ENCODE data around the gene ATP6V0D1.
"Not testable (repeated sequence)": the region's sequence is repeated elsewhere in the genome, so short reads cannot be mapped to it uniquely, and the experiment has no call there.

Gene ATP6V0D1

DNA sequence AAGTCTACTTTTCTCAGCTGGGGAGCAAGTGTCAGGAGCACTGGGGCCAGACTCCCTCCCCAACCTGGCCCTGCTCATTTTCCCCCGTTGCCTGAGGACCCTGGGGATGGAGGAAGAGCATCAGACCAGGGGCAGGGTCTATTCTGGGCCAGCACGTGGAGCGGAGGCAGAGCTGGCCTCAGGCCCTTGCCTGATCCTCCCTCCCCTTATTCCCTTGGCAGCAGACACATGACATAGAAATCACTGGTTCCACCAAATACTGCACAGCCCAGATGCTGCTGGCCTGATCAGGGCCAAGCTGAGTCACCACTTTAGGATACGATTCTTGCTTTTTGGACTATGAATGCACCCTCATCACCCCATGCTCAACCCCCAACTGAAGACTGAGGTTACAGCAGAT, 18.1 kb upstream of the ATP6V0D1 start:
- no peak for DNase-seq

DNA sequence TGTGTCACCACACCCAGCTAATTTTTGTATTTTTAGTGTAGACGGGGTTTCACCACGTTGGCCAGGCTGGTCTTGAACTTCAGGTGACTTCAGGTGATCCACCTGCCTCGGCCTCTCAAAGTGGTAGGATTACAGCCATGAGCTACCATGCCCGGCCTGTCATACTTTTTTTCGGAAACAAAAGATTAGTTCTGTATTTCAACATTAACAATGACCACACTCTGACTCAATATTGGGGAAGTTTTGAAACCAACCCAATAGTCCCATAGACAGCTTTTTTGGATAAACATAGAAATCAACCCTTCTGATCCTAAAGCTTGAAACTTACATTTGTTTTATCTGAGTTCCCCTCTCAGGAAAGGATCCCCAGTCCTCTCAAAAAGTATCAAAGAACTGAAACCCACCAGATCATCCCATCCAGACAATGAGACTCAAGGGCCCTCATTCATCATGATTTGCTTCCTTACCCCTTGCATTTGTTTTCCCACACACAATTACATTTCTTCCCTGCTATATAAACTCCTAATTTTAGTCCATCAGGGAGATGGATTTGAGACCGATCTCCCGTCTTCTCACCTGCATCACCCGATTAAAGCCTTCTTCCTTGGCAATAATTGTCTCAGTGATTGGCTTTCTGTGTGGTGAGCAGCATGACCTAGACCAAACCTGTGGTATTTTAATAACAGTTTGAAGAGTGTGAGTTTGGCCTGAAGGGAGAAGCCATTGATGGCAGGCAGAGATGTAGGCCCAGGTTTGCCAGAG, 9.6 kb upstream of the ATP6V0D1 start:
- DNase-seq: no peak

DNA sequence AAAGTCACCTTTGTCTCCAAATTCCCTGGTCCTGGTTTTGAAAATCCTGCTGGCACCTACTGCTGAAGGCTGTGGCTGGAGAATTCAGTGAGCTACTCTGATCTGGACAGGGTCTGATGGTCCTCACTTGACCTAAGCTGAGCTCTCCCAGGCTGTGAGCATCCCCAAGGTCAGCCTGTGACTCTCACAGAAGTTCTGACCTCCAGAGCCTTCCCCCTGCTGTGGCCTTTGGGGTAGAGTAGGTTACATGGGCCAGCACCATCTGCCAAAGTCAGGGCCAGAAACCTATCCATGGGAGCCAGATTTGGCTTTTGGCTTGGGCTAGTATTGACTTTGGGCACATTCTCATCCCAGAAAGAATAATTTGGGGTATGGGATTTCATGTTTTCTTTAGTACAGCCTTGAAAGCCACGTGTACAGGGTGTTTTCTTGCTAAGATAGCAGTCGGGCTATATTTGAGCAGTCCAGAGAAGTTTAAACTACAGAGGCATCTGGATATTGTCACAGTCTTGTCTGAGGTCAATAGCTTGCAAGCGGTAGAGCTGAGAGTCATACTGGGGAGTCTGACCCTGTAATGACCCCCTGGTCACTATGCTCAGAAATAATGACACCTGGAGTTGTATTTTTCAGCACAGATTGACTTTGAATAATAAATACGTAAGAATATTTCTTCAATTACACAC, 8.6 kb upstream of the ATP6V0D1 start:
- DNase-seq: no peak

DNA sequence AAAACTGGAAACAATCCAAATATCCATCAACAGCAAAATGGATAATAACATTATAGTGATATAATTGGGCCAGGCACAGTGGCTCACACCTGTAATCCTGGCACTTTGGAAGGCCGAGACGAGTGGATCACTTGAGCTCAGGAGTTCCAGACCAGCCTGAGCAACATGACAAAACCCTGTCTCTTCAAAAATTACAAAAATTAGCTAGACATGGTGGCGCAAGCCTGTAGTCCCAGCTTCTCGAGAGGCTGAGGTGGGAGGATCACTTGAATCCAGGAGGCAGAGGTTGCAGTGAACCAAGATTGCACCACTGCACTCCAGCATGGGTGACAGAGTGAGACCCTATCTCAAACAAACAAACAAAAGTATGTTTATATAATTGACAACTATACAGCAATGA, 6.6 kb upstream of the ATP6V0D1 start:
- DNase-seq: not testable (repeated sequence)

DNA sequence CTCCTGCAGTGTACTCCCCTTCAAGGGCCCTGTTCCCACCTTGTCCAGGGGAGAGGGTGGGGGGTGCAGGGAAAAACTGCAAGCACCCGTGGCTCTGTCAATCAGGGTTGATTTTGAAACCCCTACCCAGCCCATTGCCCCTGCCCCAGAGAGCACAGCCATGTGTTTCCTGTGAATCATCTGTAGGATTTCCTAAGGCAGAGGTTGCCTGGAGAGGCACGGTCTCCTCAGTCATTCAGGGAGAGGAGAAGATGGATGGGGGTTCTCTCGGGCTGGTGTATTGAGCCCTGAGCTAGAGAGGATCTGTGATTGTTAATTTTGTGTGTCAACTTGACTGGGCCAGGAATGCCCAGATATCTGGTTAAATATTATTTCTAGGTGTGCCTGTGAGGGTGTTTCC, 5.8 kb upstream of the ATP6V0D1 start:
- DNase-seq: no peak

GRCh38 chr16:67483731-67484525, 3.0 kb upstream of the ATP6V0D1 start:
- no peak for DNase-seq

DNA sequence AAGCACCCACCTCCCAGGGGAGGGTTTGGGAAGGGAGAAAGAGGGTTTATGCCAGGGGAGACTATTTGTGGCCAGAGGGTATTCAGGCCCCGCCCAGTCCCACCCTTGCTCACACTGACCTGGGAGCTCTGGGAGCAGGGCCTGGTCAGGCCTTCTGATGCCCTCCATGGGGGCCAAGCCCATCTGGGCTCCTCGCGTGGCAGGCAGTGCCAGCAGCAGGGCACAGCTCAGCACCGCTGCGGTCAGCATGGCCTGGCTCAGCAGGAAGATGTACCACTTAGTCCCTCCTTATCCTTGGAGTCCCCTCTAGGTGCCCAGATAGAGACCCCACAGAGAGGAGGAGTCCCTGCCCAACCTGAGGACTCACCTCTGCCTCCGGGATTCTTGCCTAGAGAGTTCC, 2.2 kb upstream of the ATP6V0D1 start, which contains the start of gene AGRP:
AGRP (minus strand) TSS at position 398 of the 400 bp plus-strand sequence; CDS start at position 249, 149 bp downstream.
- DNase-seq: no peak

DNA sequence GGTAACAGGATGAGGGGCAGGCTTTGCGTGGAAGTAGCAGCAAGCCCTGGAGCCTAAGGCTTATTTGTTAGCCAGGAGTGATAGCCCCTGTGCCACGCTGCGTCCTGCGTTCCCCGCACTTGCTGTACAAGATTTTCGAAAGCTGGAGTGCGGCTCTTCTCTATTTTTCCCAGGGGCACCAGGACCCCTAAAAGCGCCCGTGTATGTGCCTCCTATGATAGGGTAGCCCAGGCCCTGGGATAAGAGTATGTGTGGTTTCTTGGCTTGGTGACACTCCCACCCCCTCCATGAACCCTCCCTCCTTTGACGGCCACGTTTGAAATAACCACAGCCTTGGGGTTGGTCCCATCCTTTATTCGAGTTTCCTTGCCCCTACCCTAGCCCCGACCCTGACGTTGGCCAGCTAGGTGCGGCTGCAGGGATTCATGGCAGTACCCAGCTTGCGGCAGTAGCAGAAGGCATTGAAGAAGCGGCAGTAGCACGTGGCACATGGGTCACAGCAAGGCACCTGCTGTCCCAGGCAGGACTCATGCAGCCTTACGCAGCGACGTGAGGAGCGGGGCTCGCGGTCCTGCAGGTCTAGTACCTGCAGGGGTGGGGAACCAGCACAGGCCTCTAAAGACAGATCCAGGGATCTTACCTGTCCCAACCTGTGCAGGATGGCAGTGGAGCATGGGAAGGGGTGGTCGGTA, 1.4 kb upstream of the ATP6V0D1 start:
- DNase-seq: no peak

DNA sequence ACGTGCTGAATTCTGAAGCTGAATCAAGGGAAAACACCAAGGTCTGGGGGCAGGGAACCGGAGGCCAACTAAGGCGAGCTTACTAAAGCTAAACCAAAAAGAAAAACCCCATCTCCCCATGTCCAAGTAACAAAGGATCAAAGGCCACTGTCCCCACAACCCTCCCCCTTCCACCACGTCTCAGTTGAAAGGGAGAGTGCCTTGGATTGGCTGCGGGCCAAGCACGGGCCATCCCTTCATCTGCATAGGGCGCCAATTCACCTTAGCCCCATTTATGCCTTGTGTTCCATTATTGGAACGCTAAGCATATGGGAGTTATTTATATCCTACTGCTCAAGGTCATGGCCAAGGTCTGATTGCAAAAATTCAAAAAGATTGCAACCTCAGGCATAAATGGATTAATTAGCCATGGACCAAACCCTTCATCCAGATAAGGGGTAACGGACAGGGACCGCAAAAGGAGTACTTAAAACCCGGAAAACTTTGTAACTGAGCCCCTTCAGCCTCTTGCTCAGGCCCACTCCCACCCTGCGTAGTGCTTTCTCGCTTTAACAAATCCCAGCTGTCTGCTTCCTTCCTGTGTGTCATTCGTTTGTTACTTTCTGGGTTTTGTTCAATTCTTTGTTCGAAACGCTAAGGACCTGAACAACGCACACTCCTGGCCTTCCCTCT, 740 bp upstream of the ATP6V0D1 start:
- no peak for DNase-seq

DNA sequence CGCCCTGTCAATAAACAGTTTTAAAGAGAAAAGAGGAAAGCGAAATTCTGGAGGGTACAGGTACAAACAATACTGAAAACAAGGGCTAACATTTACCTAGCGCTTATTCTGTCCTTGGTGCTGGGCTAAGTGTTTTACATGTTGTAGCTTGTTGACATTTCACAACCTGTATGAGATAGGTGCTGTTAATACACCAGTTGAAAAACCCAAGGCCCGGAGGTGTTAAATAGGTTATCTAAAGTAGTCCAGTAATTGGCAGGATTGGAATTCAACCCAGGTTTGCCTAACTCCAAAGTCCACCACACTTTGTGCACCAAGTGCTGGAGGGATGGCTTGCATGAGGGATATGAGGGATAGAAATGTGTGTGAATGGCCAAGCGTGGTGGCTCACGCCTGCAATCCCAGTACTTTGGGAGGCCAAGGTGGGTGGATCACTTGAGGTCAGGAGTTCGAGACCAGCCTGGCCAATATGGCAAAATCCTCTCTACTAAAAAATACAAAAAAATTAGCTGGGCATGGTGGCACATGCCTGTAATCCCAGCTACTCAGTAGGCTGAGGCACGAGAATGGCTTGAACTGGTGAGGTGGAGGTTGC, 2.9 kb downstream of the ATP6V0D1 start:
- no peak for DNase-seq

DNA sequence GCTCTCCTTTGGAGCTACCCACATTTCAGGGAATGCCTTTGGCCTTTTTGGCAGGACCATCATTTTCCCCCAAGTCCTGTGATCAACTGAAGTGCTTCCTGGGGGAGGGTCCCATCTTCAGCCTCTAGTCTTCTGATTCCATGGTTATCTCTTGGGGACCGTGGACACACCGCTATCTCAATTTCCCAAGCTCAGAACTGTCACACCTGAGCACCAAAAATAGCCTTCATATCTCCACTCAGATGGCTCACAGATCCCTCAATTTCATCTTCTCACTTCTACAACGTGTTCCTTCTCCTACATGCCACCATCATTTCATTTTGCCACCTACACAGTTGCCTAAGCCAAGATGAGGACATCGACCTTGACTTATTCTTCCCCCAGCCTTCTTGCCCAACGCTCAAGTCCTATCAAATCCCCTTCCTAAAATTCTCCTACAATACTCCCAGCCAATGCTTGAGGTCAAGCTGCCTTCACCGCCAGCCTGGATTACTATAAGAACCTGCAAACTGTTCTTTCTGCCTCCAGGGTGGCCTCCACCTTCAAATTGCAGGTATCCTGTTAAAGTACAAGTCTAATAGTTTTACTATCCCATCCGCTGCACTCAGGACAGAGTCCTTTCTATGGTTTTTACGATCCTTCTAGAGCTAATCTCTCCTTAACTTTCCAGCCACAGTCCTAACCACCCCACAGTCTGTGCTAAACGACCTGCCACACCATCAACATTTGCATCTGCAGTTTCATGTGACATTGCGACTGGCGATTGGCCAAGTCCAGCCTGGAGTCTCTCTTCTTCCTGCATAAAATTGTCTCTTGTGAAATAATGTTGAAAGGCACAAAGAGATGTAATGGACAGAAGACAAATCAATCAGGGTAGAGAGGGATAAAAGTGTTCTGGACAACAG, 6.2 kb downstream of the ATP6V0D1 start:
- no peak for DNase-seq

- DNase-seq: no peak
Observed at GRCh38 chr16:67471758-67472384, 9.1 kb downstream of the ATP6V0D1 start.

DNA sequence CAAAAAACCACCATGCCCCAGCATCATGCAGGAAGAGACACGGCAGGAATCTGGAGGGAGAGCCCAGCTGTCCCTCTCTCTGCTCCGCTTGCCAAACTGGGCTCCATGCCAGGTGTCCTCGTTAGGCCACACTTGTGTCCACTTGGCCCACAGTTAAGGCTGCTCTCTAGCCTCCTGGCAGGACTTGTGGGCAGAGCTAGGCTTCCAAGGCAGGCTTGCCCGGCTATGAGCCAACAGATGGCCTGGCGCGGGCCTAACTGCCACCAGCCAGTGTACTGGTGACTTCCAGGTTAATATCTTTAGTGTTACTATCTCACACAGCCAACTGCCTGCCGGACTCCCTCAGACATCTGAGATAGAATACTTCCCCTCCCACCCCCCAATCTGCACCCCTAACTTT, 10.6 kb downstream of the ATP6V0D1 start:
- DNase-seq: no peak

DNA sequence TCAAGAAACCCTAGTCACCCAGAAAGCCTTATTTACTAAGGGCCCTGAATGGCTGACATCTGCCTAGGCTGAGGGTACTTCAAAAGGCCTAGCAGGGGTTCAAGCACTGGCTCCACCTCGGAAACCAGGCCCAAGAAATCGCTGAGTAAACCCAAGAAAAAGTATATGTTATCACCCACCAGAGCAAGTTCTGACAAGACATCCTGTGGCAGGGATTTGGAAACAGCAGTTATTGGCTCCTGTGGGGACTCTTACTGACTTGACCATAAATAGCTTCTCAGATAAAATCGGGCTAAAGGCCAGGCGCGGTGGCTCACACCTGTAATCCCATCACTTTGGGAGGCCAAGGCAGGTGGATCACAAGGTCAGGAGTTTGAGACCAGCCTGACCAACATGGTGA, 12.2 kb downstream of the ATP6V0D1 start:
- no peak for DNase-seq

GRCh38 chr16:67466581-67466980, 14.4 kb downstream of the ATP6V0D1 start:
- DNase-seq: no peak

DNA sequence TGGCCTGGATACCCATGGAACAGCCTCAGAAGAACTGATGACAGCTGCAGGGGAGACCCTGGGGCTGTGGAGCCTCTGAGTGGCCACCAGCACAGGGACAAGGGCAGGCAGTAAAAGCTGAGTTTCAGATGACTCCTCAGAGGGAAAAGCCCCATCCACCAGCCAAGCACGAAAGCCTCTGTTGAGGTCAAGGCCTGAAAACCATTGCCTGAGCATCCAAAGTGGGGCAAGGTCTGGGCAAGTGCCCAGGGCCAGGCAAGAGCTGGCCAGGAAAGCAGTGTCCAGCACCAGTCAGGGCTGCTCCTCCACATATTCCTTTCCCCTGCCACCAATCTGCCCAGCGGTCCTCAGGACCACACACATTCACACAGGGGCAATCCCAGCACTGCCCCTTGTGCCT, 16.4 kb downstream of the ATP6V0D1 start:
- no peak for DNase-seq

- DNase-seq: no peak
Observed at GRCh38 chr16:67463691-67464090, 17.3 kb downstream of the ATP6V0D1 start.

DNA sequence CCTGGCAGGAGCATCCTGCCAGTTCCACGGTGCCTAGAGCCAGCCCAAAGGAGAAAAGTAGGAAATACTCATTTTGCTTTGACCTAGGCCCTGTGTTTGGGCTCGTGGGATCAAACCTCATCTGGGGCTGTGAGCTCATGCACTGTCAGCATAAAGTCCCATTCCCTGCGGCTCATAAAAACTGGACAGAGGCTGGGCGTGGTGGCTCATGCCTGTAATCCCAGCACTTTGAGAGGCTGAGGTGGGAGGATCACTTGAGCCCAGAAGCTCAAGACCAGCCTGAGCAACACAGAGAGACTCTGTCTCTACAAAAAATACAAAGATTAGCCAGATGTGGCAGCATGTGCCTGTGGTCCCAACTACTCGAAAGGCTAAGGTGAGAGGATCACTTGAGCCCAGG, 17.9 kb downstream of the ATP6V0D1 start:
- no peak for DNase-seq

DNA sequence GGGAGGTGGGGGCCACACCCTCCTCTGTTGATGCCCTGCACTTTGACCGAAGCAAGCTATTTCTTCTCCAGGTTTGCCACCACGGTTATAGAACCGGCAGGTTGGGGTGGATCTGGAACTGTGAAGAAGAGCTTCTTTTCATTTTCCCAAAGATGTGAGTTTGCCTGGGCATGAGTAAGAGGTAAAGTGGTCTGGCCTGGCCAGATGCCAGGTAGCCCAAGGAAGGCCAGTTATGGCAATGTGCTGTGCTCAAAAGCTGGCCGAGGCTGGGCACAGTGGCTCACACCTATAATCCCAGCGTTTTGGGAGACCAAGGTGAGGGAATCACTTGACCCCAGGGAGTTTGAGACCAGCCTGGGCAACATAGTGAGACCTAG, 18.7 kb downstream of the ATP6V0D1 start:
- no peak for DNase-seq

GRCh38 chr16:67461600-67462278, 19.2 kb downstream of the ATP6V0D1 start:
- no peak for DNase-seq
